GM19043 (cell line): ENCODE results near the gene MSH5.

Experiments
- ATAC-seq: cut with Tn5 transposase; IDR thresholded peaks from one replicate; pipeline ENCODE4 v1.9.1; 2021; ENCODE audit warnings: low read depth; ENCODE audit not compliant: unreplicated experiment

Gene MSH5

GRCh38 chr6:31750411-31751022 lies 10.7 kb downstream of the MSH5 start:
- ATAC-seq: no peak

GRCh38 chr6:31752739-31753319 lies 13.0 kb downstream of the MSH5 start:
- no peak for ATAC-seq

- no peak for ATAC-seq
These were observed 18.5 kb downstream of the MSH5 start for GRCh38 chr6:31758281-31758680.

GRCh38 chr6:31760790-31761189 lies 21.0 kb downstream of the MSH5 start:
- ATAC-seq: no peak

- ATAC-seq: no peak
These were observed 21.5 kb downstream of the MSH5 start for GRCh38 chr6:31761343-31761742.

GRCh38 chr6:31762356-31762755 lies 22.6 kb downstream of the MSH5 start, which contains the start of gene SAPCD1:
TSS of gene SAPCD1 (plus strand) at chr6:31762656. CDS start at chr6:31763055, 399 bp downstream.
- ATAC-seq: no peak

GRCh38 chr6:31762878-31763618 lies 23.2 kb downstream of the MSH5 start:
- ATAC-seq: no peak

GRCh38 chr6:31763619-31763940 lies 23.8 kb downstream of the MSH5 start:
- ATAC-seq: no peak

- ATAC-seq: no peak
These were observed 24.4 kb downstream of the MSH5 start for GRCh38 chr6:31764198-31764597.

GRCh38 chr6:31765559-31765909 lies 25.7 kb downstream of the MSH5 start:
- no peak for ATAC-seq

GRCh38 chr6:31765910-31766794 lies 26.3 kb downstream of the MSH5 start:
- ATAC-seq: no peak

GRCh38 chr6:31767096-31767645 lies 27.4 kb downstream of the MSH5 start:
- no peak for ATAC-seq

- ATAC-seq: no peak
These were observed 28.8 kb downstream of the MSH5 start for GRCh38 chr6:31768363-31769257.

GRCh38 chr6:31769684-31770371 lies 30.0 kb downstream of the MSH5 start:
- no peak for ATAC-seq

- ATAC-seq: no peak
These were observed 31.1 kb downstream of the MSH5 start for GRCh38 chr6:31770860-31771259.

- ATAC-seq: no peak
These were observed 32.2 kb downstream of the MSH5 start for GRCh38 chr6:31771992-31772358.

GRCh38 chr6:31775184-31775583 lies 35.4 kb downstream of the MSH5 start:
- ATAC-seq: no peak

- ATAC-seq: no peak
These were observed 36.1 kb downstream of the MSH5 start for GRCh38 chr6:31775633-31776484.
